ENCODE data around the gene ZNF598. TPM values are rescaled to one million over a fixed set of nuclear protein-coding genes. Genes with fewer than 3 reads are reported as not detected.
"Not testable (repeated sequence)": the region's sequence is repeated elsewhere in the genome, so short reads cannot be mapped to it uniquely, and the experiment has no call there.

The ZNF598 gene
- total RNA-seq, 1 donor from 2014 or later: 46.4 TPM

DNA sequence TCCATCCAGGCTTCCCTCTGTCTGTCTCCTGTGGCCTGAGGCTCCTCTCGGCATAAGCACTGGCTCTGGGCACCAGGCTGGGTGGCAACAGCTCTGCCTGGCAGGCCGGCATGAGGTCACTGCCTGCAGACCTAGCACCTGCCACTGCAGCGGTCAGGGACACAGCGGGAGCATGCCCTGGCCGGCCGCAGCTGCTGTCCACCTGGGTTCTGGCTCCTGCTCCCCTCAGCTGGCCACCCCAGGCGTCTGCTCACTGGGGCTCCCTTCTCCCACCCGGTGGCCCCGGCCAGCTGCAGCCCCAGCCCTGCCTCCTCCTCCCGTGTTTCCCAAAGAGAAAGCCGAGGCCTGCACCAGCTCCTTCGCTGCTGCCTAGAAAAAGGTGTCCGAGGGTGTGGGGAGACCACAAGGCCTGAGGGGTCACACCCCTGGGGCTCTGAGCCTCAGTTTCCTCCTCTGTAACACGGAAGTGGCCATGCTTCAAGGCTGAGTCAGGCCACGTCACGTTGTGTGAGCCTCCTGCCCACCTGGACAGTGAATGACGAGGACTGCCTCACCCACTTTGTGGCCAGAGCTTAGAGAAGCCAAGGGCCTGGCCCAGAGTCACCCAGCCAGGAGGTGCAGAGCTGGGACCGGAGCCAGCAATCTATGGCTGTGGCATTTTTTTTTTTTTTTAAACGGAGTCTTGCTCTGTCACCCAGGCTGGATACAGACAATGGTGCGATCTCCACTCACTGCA lies 31.3 kb upstream of the ZNF598 start:
- DNase-seq (ENCODE audit: low spot score): no peak

DNA sequence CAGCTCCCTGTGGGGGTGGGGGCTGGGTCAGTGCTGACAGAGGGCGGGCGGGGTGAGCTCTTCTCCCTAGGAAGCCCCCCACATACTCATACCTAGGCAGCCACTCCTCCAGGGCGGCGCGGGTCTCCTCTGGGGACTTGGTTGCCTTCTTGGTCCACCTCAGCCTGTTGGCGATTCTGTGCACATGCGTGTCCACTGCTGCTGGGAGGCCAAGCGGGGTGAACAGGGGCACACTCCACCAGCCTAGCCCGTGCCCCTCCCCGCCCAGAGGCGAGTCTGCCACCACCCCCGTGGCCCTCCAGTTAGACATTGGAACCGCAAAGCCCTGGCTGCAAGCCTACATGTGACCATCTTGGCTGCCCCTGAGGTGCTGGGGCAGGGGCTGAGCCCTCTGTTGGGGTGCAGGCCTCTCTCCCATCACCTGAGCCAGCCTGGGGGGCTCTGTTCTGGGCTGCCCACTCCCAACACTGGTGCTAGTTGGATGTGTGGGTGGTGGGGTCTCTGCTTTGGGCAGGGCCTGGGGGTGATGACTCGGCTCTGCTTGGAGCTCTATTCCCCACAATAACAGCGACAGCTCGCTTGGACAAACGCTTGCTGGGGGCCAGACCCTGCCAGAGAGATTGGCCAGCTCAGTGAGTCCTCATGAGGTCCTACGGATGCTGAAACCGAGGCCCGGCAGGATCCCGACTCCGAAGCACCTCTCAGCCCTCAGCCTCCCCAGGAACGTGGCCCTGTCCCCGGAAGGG lies 30.6 kb upstream of the ZNF598 start:
- no peak for DNase-seq (ENCODE audit: low spot score)

DNA sequence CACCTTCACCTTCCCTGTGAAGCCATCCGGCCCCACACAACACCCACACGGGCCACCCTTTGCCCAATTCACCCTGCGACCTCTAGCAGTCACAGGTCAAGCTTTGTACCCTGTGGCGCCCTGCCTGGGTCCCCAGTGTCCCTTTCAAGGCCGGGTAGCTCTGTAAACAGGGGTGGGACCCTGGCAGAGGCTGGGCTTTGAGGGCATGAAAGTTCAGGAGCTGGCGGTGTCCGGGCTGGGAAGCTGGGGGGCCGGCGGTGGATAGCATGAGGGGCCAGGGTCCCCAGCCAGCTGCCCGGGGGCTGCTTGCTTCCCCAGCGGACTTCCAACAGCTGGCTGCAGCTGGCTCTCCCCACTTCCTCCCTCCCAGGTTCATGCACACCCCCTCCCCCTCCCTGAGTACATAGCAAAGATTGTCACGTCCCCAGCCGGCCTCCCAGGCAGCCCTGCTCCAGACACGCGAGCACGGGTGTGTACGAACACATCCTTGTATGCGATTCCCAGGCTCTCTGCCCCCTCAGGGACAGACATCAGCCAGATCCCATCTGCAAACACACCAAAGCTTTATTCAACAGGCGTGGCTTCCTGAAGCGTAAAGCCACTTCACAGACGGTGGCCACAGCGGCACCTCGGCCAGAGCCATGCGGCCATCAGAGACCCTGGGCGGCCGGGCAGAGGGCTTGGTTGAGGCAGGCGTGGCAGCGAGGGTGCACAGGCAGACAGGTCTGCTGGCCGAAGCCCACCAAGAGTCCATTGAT lies 29.8 kb upstream of the ZNF598 start:
- peak; percentile 88 for DNase-seq (ENCODE audit: low spot score)

DNA sequence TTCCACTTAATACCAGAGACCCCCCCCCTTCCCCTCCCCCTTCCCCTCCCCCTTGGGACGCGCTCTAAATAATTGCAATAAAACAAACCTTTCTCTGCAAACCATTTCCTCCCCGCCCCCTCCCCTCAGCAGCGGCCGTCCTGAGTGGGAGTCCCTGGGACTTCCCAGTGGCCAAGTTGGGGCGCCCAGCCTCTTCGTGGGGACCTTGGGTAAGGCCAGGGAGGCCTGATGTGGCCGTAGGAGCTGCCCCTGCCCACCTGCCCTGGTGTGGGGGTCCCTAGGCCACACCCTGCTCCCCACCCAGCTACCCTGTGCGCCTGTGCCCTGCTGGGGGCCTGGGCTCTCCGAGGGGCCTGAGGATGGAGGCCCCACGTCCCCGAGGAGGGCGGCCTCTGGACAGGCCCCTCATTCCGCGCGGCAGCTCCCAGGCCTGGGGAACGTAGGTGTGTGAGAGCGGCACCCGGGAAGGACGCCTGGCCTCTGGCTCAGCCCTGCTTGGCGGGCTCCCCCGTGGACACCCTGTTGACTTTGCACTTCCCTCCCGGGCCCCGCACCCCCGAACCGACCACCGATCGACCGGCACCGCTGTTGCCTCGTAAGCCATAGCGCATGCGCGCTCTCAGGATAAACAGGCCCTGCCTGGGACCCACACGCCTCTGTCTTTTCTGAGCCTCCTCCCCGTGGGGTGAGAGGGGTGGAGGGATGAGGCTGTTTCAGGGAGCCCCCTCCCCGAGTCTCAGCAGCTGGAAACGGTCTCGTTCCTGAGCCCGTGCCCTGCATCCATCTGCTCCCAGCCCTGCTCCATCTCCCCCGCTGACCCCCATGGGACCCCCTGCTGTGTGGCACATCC lies 29.0 kb upstream of the ZNF598 start:
- no peak for DNase-seq (ENCODE audit: low spot score)

DNA sequence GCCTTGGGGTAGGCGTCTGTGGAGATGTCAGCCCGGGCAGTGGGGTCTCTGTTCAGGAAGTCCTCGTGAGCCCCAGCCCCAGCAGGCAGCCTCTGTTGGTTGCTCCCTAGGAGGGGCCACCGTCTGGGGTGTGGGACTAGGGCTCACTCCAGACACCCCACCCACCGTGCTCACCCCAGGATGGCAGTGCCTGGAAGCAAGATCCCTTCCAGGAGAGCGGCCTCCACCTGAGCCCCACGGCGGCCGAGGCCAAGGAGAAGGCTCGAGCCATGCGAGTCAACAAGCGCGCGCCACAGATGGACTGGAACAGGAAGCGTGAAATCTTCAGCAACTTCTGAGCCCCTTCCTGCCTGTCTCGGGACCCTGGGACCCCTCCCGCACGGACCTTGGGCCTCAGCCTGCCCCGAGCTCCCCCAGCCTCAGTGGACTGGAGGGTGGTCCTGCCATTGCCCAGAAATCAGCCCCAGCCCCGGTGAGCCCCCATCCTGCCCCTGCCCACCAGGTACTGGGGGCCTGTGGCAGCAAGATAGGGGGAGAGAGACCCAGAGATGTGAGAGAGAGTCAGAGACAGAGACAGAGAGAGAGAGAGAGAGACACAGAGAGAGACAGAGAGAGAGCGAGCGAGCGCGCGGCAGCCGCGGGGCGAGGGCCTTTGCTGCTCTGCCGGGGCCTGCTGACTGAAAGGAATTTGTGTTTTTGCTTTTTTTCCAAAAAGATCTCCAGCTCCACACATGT lies 28.2 kb upstream of the ZNF598 start:
- DNase-seq (ENCODE audit: low spot score): no peak

DNA sequence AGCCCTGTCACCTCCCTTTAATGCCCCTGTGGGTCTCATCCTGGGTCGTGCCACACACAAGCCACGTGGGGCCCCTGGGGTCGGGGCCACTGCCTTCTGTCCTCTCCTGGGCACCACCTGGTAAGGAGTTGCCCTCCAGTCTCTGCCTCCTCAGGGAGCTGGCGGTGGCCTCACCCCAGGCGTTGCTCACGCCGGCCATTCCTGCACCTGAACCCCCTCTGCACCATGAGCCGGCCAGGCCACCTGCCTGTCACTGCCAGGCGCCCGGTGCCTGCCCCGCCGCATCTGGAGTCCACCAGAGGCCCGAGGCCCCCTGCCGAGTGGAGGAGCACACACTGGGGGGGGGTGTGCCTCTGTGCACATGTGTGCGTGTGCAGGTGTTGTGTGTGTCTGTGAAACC lies 27.5 kb upstream of the ZNF598 start:
- DNase-seq (ENCODE audit: low spot score): no peak

DNA sequence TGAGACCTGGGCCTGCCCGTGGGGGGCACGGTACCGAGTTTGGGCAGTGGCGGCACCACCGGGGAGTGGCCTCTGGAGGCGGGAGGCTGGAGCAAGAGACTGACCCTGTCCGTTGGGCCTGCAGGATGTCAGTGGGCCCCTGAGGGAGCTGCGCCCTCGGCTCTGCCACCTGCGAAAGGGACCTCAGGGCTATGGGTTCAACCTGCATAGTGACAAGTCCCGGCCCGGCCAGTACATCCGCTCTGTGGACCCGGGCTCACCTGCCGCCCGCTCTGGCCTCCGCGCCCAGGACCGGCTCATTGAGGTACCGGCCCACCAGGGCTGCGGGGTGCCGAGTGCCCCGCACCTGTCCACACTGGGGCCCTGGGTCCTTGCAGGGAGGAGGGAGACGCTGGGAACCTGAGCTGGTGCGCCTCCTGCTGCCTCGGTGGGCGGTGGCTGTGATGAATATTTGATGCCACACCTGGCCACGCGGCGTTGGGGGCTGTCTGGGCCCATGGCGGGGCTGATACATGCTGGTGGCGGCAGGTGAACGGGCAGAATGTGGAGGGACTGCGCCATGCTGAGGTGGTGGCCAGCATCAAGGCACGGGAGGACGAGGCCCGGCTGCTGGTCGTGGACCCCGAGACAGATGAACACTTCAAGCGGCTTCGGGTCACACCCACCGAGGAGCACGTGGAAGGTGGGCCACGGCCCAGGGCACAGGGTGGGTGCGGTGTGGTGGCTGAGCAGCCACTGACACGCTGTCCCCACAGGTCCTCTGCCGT lies 26.8 kb upstream of the ZNF598 start:
- DNase-seq (ENCODE audit: low spot score): no peak

DNA sequence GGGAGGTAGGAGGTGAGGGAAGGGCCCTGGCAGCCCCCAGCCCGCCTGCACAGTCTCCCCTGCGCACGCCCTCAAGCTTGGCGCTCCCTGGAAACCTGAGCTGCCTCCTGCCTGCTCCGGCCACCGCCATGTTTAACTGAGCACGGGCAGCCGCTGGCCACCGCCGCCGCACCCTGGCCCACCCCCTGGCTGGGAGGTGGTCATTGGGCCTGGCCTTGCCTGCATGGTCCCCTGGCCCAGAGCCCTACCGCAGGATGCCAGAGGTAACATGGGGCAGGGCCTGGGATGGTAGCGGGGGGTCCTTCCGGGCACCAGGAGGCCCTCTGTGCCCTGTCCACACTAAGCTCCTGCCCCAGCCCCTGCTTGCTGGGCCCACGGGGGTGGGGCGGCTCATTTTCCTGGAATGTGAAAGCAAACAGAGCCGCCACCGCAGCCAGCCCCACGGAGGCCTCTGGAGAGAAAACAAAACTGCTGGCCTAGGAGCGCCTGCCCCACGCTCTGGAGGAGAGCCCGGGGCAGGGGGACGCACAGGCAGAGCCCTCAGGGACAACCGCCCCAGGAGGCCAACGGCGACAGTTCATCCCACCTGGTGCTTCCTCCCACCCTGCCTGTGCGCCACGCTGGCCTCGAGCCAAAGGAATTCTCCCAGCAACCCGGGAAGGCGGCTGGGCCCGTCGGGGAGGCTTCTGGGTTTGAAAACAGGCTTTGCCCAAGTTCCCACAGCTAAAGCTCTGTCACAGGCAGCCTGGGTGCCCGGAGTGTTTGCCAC lies 26.0 kb upstream of the ZNF598 start:
- no peak for DNase-seq (ENCODE audit: low spot score)

DNA sequence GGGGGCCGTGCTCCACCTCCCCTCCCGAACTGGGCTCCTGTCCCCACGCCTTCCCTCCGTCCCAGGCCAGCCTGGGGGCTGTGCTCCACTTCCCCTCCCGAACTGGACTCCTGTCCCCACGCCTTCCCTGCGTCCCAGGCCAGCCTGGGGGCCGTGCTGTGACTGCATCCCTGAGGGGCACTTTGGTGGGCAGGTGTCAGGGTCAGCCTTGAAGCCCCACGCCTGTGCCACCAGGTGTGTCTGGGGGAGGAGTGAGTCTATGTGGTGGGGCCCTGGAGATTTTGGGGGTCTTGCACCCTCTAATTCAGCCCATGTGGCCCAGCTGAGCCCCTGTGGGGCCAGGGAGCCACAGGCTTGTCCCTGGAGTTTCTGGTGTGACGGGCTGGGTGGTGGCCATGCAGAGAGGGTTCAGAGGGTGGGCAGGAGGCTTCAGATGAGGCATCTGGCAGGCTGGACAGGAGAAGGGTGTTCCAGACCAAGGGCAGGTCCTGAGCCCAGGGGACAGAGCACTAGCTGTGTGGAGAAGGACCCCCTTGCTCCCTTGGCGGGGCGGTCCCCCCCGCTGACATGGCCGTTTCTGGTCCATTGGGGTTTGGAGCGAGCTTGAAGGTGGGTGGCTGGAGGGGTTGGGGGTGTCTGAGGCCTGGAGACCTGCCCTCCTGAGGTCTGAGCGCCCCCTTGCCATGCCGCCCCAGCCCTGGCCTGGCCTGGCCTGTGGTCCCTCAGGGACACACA lies 25.2 kb upstream of the ZNF598 start:
- no peak for DNase-seq (ENCODE audit: low spot score)

DNA sequence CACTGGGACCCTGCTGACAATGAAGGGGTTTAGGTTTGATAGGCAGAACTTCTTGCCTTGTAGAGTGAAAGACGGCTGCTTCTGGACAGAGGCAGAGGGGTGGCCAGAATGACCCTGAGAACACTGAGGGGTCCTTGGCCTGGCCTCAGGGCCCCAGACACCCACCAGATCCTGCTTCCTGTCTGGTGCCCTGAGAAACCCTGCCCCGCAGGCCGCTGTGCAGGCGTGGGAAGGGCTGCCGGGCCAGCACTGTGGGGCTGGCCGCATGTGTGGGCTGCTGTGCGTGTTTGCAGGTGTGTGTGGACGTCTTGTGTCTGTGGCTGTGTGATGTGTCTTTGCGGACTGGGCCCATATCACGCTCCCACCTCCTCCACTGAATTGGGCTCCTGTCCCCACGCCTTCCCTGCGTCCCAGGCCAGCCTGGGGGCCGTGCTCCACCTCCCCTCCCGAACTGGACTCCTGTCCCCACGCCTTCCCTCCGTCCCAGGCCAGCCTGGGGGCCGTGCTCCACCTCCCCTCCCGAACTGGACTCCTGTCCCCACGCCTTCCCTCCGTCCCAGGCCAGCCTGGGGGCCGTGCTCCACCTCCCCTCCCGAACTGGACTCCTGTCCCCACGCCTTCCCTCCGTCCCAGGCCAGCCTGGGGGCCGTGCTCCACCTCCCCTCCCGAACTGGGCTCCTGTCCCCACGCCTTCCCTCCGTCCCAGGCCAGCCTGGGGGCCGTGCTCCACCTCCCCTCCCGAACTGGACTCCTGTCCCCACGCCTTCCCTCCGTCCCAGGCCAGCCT lies 24.5 kb upstream of the ZNF598 start:
- not testable (repeated sequence) for DNase-seq (ENCODE audit: low spot score)

DNA sequence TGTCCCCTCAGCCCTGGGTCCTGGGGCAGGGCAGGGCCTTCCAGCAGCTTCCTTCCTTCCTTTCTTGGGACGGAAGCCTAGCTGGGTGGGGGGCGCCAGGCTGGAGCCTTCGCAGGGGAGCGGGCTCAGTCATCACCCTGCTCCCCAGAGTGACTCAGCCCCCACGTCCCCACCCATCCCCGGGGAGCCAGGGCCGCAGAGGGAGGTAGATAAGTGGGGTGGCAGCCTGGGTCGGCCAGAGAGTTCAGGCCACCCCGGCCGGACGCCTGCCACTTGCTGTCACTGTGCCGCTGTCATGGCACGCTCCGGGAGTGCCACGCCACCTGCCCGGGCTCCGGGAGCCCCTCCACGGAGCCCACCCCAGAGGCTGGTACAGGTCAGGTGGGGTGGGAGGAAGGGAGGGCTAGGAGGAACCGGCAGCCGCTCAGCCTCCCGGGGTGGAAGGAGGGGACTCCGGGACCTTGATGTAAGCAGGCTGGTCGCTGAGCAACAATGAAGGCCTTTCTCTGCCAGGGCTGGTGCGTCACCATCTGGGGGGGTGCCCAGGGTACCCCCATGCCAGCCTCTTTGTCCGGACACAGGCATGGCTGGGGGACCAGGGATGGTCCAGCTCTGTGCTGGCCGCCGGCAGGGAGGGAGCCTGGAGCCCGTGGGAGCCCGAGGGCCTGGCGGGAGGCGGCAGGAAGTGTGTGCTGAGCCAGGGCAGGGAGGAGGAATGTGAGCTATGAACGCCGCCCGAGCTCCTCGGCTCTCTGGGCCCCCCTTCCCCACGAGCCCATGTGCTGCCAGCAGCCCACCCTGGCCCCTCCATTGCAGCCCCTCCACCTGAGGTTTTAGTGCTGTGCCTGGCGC lies 23.7 kb upstream of the ZNF598 start:
- DNase-seq (ENCODE audit: low spot score): no peak

DNA sequence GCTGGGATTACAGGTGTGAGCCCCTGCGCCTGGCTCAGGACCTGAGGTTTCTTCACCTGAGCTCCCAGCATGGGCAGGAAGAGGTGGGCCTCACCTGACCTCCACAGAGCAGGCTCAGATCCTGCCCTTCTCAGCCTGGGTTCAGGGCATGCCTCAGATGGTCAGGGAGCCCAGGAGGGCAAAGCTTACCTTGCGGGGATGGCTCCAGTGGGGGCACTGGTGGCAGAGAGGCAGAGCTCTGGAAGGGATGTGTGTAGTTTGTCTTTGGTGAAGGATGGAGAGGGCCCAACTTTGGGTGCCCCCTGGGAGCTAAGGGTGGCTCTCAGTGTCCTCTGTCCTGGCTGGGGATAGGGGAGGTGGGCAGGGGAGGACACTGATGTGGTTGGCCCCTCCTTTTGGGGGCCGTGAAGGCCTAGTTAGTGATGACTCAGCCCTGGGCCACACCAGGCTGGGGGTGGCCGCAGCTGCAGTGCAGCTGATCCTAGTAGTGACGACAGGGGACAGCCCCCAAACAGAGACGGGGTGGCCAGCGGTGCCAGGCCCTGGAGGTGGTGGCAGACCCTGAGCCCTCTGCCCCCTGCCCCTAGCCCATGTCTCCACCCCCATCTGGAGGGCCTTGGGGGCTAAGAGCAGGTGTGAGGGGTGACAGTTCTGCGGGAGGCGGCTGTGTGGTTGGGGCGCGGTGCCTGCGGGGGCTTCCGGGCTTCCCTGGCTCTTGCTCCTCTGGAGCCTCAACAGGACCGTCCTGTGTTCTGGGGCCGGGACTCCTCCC lies 22.9 kb upstream of the ZNF598 start:
- DNase-seq (ENCODE audit: low spot score): no peak

DNA sequence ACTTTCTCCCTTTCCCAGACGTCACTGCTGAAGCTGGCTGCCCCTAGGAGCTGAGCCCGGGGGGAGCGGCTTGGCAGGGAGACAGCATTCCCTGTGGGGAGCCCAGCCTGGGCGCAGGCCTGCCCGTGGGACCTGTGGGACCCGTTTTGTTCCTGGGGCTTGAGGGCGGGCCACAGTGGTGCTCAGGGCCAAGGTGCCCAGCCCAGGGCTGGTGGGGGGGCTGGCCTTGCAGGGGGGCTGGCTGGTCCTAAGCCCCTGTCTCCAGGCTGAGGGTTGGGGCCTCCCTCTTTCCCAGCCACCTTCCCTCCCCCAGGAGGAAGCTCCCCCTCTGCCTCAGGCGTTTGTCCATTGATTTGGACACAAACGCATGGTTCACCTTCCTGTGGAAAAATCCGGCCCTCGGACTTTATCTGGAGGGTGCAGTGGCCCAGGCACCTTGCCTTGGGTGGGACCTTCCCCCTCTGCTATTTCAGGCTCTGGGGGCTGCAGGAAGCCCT lies 21.5 kb upstream of the ZNF598 start:
- DNase-seq (ENCODE audit: low spot score): no peak

DNA sequence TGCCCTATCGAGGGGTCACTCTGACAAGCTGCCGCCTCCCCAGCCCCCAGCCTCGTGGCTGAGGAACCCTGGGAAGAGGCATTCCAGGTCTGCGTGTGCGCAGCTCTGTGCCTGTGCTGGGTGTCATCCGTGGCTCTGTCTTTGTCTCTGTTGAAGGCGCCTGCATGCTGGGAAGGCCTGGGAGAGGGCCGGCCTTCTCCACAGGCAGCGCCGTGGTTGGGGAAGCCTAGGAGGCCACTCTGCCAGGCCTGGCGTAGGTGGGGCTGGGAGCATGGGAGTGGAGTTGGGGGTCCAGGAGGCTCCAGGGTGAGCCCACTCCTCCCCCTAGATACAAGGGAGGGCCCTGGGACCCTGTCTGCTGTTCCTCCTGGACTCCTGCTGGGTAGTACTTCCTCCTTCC lies 20.4 kb upstream of the ZNF598 start:
- no peak for DNase-seq (ENCODE audit: low spot score)

DNA sequence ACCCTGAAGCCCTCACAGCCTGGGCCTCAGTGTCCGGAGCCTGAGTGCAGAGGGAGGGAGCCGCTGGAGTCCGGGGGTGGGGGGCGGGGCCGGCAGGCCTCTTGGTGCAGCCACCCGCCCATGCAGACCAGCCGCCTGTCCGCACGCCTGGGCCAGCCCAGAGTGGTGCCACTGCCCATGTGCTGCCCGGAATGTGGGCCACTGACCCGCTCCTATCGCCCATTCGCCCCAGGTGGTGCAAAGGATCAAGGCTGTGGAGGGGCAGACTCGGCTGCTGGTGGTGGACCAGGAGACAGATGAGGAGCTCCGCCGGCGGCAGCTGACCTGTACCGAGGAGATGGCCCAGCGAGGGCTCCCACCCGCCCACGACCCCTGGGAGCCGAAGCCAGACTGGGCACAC lies 19.7 kb upstream of the ZNF598 start:
- DNase-seq (ENCODE audit: low spot score): no peak

DNA sequence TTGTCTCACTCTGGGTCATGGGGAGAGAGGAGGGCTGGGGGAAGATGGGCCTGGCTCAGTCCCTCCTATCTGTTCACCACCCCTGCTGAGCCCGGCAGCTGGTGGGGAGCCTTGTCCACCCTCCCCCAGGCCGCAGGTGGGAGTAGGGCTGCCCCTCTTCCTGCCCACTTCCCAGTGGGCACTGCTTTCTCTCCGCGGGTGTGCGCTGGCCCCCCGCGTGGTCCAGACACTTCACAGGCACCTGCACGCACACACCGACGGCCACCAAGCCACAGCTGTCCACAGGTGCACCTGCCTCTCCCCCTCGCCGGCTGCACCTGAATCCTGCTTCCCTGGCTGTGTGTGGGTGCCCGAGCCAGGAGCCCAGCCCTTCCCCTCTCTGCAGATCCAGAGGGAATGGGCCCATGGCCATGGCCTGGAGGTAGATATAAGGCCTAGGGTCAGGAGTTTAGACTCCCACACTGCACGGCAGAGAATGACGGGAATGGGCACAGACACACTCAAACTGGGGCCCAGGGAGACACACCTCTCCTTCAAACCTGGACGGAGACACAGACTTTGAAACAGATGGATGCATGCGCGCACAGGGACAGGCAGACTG lies 19.1 kb upstream of the ZNF598 start:
- DNase-seq (ENCODE audit: low spot score): no peak

All from ureter (tissue), 1 donor.